NCI-H1105 treated with DMSO at 0.1 percent for 48 hours (cell line): ENCODE measurements around the gene AGRP.
"Not testable (repeated sequence)": the region's sequence is repeated elsewhere in the genome, so short reads cannot be mapped to it uniquely, and the experiment has no call there.

ENCODE experiments used
- DNase-seq: peaks from one replicate; lab custom pipeline; 2025; lab: John Stamatoyannopoulos, UW

Gene AGRP, protein sequence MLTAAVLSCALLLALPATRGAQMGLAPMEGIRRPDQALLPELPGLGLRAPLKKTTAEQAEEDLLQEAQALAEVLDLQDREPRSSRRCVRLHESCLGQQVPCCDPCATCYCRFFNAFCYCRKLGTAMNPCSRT

GRCh38 chr16:67483150-67483549 is at the start of gene AGRP:
TSS of gene AGRP (minus strand) at chr16:67483547. CDS start at chr16:67483398, 149 bp downstream.
- no peak for DNase-seq

DNA sequence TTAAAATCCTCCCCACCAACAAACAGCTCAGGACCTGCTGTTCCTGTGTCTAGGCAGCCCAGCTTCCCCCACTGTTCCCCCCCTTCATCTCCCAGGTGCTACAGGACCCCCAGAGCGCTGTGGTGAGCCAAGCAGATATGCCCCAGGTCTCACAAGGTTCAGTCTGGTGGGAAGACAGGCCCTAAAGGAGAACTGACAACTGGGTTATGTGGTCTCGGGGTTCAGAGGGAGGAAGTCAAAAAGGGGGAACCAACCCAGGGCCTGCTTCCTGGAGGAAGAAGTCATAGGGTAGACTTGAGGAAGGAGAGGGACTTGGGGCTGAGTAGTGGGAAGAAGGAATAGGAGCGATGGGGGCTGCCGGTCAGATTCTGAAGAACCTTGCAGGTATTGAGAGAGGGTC is 47.9 kb upstream of the AGRP start:
- DNase-seq: no peak

- DNase-seq: no peak
Measured at GRCh38 chr16:67530013-67530939, 46.9 kb upstream of the AGRP start.

- DNase-seq: no peak
Measured at GRCh38 chr16:67529582-67530012, 46.2 kb upstream of the AGRP start.

DNA sequence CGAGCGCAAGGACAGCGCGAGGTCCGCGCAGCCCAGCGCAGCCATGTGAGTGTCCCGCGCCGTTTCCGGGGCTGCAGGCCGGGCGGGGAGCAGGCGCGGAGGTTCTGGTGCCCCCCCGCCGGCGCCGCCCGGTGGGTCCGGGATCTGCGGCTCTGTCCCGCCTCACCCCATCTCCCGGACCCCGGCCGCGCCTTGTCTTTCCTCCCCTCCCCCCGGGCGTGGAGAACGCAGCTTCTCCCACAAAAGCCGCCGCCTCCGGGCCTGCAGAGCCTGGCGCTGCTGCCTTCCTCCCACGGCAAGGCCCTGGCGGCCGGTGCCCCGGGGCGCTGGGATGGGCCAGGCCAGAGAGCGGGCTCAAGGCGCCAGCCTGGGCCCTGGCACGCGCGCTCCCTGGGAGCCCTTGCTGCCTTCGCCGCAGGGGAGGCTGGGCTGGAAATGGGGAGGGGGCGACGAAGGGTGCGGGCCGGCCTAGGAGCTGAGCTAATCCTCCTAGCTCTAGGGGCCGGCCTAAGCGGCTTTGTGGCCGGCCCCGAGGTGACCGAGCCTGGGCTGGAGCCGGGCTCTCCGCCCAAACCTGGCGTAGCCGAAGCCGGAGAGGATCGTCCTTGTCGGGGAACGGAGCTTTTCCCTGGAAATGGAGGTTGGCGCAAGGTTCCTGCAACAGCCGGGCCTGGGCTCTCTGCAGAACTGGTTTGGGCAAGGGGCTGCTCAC is 45.7 kb upstream of the AGRP start:
- no peak for DNase-seq

GRCh38 chr16:67528222-67528869 is 45.0 kb upstream of the AGRP start, which contains the start of gene RIPOR1:
TSS of gene RIPOR1 (plus strand) at chr16:67528829. CDS start at chr16:67538447, 9,618 bp downstream.
- no peak for DNase-seq

DNA sequence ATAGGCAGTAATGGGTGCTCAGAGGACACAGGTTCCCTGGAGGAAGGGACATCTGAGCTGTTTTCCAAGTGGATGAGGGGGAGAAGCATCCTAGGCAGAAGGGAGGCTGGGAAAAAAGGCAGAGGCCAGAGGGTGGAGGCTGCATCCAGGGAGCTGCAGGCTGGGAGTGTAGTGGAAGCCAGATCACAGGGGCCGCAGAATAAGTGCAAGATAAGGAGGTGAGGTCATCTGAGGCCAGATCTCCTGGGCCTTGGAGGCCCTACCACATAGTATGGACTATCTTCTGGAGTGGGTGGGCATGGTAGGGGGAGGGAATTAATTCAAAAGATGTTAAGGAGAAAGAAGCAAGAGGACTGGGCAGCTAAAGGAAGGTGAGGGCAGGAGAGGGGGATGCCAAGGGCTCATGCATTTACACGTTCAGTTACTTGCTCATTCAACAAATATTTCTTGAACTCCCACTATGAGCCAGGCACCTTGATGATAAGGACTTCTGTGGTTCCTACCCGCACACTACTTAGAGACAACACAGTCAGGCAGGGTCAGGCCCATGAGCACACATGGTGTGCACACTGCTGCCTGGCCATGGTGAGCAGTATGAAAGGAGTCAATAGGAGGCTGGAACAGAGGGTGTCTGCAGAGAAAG is 42.9 kb upstream of the AGRP start:
- no peak for DNase-seq

GRCh38 chr16:67525176-67525860 is 42.0 kb upstream of the AGRP start:
- DNase-seq: no peak

DNA sequence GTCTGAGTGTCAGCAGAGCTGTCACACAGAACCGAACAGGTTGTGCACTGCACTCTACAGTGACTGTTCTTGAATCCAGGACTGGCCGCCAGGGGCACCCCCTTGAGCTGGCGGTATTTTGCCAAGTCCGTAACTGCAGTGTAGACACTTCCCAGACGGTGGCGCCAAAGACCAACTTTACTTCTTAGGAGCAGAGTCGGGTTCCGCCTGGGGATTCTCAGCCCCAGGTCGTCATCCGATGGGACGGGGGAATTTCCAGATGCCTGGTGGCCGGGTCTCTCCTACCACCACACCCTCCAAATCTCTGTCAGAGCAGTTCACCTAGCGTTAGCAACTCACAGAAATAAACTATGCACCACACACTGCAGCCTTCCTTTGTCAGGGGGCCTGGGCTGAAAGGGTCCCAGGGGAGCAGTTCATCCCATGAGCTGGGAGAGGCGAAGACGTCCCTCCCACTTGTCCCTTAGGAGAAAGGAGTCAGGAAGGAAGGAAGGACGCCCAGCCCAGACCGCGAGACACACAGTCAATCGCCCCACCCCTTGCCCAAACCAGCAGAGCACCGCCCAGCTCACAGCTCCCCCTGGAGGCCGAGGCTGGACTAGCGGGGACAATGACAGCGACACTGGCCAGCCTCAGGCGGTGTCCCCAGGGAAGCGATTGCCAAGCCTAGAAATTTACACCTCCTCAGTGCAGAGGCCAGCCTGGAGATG is 37.9 kb upstream of the AGRP start:
- DNase-seq: peak; percentile 78

DNA sequence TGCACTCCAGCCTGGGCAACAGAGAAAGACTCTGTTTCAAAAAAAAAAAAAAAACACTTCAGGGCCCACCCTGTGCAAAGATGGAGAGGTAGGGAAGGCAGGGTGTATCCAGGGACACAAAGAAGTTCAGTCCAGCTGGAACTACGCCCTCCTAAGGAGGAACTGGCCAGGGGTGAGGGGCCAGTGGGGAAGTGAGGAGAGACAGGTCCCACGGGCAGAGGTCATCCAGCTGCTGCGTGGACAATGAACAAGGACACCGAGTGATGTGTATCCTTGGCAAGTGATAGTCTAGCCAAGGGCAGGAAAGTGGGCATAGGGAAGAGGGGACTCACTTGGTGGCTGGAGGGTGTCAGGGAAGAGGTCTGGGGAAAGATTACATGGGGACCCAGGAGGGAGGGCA is 35.9 kb upstream of the AGRP start:
- no peak for DNase-seq

DNA sequence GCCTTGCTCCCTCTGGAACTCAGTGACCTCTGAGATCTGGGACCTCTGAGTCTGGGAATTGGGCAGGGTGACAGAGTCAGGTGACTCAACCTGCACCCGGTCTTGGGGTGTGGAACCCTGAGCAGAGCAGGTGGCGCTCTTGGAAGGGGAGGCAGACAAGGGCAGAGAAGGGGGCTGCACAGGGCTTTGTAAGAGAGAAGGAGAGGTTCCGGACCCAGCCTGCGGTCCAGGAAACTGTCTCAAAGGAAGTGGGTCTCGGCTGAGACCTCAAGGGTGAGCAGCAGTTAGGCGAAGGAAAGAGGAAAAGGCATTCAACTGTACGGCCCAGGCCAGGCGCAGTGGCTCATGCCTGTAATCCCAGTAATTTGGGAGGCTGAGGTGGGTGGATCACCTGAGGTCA is 35.3 kb upstream of the AGRP start:
- DNase-seq: no peak

GRCh38 chr16:67517661-67518423 is 34.5 kb upstream of the AGRP start:
- no peak for DNase-seq

GRCh38 chr16:67517155-67517445 is 33.8 kb upstream of the AGRP start:
- no peak for DNase-seq

DNA sequence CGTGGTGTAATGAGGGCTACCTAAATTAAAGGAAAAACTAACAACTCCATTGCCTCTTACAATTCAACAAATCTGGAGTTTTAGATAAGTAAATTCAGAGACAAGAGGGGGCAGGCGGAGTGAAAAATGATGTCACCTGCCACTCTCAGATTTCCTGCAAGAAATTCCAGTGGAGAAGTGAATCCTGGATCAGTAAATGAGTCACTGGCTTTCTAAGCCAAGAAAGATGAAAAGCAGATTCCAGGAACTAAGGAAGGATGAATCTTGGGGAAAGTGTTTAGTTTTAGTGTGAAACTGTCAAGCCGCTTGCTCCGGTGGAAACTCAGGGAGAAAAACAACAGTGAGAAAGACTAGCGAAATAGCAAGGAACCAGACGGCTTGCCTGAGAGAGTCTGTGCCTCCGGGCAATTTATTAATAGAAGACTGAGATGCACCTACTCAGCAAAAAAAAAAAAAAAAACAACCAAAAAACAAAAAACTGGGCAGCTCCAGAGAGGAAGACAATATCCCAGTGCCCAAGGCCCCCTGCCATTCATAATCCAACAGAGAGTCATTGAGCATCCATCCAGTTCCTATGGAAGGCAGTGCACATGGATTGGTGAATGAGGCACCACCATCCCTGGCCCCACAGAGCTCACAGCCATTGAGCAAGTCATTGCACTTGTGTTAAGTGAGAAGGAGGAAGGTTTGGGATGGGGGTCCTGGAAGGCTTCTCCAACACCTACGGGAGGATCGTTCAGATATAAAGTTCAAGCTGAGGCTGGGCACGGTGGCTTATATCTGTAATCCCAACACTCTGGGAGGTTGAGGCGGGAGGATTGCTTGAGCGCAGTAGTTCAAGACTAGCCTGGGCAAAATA is 33.2 kb upstream of the AGRP start:
- no peak for DNase-seq

DNA sequence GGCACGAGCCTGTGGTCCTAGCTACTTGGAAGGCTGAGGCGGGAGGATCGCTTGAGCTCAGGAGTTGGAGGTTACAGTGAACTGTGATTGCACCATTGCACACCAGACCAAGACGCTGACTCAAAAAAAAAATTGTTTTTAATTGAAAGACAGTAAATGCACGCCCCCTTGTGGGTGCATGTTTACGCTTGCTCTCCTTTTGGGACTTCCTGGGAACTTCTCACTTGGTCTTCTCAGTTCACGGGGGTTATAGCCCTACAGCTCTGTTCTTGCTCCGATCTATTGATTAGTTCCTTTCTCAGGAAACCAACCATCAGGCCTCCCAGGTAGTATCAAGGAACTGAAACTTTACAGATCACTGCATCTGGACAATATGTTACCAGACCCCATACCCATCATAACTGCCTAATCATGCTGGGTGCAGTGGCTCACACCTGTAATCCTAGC is 31.1 kb upstream of the AGRP start:
- peak; percentile 60 for DNase-seq

DNA sequence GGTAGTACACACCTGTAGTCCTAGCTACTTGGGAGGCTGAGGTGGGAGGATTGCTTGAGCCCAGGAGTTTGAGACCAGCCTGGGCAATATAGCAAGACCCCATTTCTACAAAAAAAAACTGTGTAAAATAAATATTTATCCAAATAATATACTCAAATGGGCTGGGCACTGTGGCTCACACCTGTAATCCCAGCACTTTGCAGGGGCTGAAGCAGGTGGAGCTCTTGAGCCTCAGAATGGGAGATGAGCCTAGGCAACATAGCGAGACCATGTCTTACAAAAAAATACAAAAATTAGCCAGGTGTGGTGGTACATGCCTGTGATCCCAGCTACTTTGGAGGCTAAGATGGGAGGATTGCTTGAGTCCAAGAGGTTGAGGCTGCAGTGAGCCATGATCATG is 30.5 kb upstream of the AGRP start:
- DNase-seq: not testable (repeated sequence)

GRCh38 chr16:67509016-67509415 is 25.7 kb upstream of the AGRP start:
- no peak for DNase-seq

DNA sequence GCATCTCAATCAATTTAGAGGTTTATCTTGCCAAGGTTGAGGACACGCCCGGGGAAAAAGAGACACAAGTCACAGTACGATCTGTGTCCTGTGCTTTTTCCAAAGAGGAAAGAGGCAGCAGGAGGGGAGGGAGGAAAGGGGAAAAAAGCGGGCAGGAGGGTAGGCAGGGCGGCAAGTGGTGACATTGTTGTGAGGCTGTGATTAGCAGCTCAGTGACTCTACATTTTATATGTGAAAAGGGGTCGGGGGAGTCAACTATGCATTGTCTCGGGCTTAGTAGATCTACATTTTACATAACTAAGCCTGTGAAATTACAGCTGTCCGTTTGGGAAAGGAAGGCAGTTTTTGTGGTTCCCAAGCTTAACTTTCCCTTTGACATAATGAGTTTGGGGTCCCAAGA is 23.1 kb upstream of the AGRP start:
- no peak for DNase-seq
